H1 (cell line): ENCODE results near the gene GMEB1. TPM values are rescaled to one million over a fixed set of nuclear protein-coding genes. Genes with fewer than 3 reads are reported as not detected.
A peak's percentile ranks its signal among the peaks of the same experiment; 100 is the strongest.

Source experiments
- BACH1 ChIP-seq: IDR thresholded peaks from 2 replicates; pipeline ENCODE4 v1.6.1; 2012; ENCODE audit warnings: low read length, improper control_type of control experiment
- EP300 ChIP-seq, 2 experiments: IDR thresholded peaks; 1 replicate in 1 of 2; 2 replicates in 1 of 2; pipeline ENCODE4 v1.6.1; 2011 to 2012; ENCODE audit warnings: low read depth in 2 of 2, low read length in 2 of 2, mild to moderate bottlenecking in 2 of 2, borderline replicate concordance in 1 of 2, inconsistent platforms in 1 of 2, moderate library complexity in 1 of 2
- GTF2F1 ChIP-seq: IDR thresholded peaks from 2 replicates; pipeline ENCODE4 v1.6.1; 2012; ENCODE audit warnings: low read depth, low read length, improper control_type of control experiment, borderline replicate concordance
- KDM4A ChIP-seq: IDR thresholded peaks from one replicate; pipeline ENCODE4 v1.7.1; 2012; ENCODE audit warnings: low read depth, mild to moderate bottlenecking, moderate library complexity, low read length, inconsistent platforms; ENCODE audit not compliant: severe bottlenecking
- MAFK ChIP-seq: IDR thresholded peaks from 2 replicates; pipeline ENCODE4 v1.6.1; 2012; ENCODE audit warnings: low read depth, mild to moderate bottlenecking, improper control_type of control experiment, low read length
- POLR2A ChIP-seq, 2 experiments: IDR thresholded peaks; 1 replicate in 1 of 2; 2 replicates in 1 of 2; pipeline ENCODE4 v1.6.1; 2011; ENCODE audit warnings: low read depth in 2 of 2, low read length in 2 of 2, mild to moderate bottlenecking in 2 of 2; ENCODE audit errors: control extremely low read depth in 1 of 2
- RBBP5 ChIP-seq: IDR thresholded peaks from 2 replicates; pipeline ENCODE4 v1.7.1; 2012; ENCODE audit warnings: low read depth, mild to moderate bottlenecking, inconsistent platforms, low read length, moderate library complexity, borderline replicate concordance
- SP1 ChIP-seq: IDR thresholded peaks from 2 replicates; pipeline ENCODE4 v1.6.1; 2011; ENCODE audit warnings: low read depth, low read length
- SP4 ChIP-seq: IDR thresholded peaks from 2 replicates; pipeline ENCODE4 v1.6.1; 2012; ENCODE audit warnings: low read length, inconsistent platforms
- SUZ12 ChIP-seq: fragments of 200-600 bp; sonication (generic); IDR thresholded peaks from 2 replicates; pipeline ENCODE4 v1.6.1; 2012; ENCODE audit warnings: mild to moderate bottlenecking, inconsistent platforms, low read length, moderate library complexity, mixed read lengths
- polyA plus RNA-seq, 7 experiments: library from polyadenylated mRNA; depleted of rRNA in 3 of 7; stranded (reverse) in 5 of 7; unstranded in 2 of 7; fragments of >200 nt in 5 of 7; fragments of 200-250 nt in 2 of 7; gene quantifications; 1 replicate in 5 of 7; 2 replicates in 1 of 7; 4 replicates in 1 of 7; pipeline versions ENCODE4 v1.2.1 to v1.2.3, GENCODE V29; 2011 to 2013; ENCODE audit warnings: missing spikeins in 2 of 7, mixed read lengths in 2 of 7
- total RNA-seq: library from RNA; stranded (reverse); fragmentation: NEBNext Ultra II Directional; extraction: Animal tissue kit (Norgen Biotek cat#: 25700); gene quantifications from 2 replicates; pipeline ENCODE4 v1.2.1, GENCODE V29; 2021
- TF ChIP-seq, protein P1 (sequence below): fragments of 300-600 bp; sonication (generic); IDR thresholded peaks from 2 replicates; pipeline ENCODE4 v1.7.1; 2012; ENCODE audit warnings: low read length, moderate library complexity, mild to moderate bottlenecking, inconsistent platforms; ENCODE audit not compliant: insufficient replicate concordance

The GMEB1 gene
- total and polyA plus RNA-seq, 2 of the 8 experiments (the other 6 are each of a cell fraction or from before 2014, with no cell fraction given) = 13.3 to 26.2 TPM

DNA sequence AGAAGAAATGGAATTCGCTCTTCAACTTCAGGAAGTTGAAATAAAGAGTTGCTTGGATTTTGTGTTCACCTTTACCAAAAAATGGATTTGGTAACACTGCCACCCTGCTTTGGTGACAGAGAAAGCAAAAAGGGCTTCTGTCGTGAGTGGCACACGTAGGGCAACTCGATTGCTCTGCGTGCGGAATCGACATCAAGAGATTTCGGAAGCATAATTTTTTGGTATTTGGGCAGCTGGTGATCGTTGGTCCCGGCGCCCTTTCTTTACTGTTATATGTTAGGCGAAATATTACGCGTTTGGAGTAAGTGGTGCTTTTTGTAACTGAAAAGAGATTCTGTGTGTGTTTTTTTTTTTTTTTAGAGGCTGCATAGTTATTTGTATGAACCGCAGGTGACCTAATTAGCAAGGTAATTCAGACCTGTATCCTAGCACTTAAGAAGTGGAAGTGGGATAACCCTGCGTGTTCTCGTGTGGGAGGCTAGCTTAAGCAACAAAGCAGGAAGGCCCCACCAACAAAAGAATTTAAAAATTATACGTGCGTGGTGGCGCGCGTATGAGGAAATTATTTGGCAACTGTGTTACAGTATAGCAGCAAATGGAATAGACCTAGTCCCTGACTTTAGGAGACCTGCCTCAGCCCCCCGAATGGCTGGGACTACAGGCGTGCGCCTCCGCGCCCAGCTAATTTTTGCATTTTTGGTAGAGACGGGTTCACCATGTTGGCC, 19.9 kb upstream of the GMEB1 start, which contains the start of gene RNU11 (continued):
- TF ChIP-seq, protein P1, sequence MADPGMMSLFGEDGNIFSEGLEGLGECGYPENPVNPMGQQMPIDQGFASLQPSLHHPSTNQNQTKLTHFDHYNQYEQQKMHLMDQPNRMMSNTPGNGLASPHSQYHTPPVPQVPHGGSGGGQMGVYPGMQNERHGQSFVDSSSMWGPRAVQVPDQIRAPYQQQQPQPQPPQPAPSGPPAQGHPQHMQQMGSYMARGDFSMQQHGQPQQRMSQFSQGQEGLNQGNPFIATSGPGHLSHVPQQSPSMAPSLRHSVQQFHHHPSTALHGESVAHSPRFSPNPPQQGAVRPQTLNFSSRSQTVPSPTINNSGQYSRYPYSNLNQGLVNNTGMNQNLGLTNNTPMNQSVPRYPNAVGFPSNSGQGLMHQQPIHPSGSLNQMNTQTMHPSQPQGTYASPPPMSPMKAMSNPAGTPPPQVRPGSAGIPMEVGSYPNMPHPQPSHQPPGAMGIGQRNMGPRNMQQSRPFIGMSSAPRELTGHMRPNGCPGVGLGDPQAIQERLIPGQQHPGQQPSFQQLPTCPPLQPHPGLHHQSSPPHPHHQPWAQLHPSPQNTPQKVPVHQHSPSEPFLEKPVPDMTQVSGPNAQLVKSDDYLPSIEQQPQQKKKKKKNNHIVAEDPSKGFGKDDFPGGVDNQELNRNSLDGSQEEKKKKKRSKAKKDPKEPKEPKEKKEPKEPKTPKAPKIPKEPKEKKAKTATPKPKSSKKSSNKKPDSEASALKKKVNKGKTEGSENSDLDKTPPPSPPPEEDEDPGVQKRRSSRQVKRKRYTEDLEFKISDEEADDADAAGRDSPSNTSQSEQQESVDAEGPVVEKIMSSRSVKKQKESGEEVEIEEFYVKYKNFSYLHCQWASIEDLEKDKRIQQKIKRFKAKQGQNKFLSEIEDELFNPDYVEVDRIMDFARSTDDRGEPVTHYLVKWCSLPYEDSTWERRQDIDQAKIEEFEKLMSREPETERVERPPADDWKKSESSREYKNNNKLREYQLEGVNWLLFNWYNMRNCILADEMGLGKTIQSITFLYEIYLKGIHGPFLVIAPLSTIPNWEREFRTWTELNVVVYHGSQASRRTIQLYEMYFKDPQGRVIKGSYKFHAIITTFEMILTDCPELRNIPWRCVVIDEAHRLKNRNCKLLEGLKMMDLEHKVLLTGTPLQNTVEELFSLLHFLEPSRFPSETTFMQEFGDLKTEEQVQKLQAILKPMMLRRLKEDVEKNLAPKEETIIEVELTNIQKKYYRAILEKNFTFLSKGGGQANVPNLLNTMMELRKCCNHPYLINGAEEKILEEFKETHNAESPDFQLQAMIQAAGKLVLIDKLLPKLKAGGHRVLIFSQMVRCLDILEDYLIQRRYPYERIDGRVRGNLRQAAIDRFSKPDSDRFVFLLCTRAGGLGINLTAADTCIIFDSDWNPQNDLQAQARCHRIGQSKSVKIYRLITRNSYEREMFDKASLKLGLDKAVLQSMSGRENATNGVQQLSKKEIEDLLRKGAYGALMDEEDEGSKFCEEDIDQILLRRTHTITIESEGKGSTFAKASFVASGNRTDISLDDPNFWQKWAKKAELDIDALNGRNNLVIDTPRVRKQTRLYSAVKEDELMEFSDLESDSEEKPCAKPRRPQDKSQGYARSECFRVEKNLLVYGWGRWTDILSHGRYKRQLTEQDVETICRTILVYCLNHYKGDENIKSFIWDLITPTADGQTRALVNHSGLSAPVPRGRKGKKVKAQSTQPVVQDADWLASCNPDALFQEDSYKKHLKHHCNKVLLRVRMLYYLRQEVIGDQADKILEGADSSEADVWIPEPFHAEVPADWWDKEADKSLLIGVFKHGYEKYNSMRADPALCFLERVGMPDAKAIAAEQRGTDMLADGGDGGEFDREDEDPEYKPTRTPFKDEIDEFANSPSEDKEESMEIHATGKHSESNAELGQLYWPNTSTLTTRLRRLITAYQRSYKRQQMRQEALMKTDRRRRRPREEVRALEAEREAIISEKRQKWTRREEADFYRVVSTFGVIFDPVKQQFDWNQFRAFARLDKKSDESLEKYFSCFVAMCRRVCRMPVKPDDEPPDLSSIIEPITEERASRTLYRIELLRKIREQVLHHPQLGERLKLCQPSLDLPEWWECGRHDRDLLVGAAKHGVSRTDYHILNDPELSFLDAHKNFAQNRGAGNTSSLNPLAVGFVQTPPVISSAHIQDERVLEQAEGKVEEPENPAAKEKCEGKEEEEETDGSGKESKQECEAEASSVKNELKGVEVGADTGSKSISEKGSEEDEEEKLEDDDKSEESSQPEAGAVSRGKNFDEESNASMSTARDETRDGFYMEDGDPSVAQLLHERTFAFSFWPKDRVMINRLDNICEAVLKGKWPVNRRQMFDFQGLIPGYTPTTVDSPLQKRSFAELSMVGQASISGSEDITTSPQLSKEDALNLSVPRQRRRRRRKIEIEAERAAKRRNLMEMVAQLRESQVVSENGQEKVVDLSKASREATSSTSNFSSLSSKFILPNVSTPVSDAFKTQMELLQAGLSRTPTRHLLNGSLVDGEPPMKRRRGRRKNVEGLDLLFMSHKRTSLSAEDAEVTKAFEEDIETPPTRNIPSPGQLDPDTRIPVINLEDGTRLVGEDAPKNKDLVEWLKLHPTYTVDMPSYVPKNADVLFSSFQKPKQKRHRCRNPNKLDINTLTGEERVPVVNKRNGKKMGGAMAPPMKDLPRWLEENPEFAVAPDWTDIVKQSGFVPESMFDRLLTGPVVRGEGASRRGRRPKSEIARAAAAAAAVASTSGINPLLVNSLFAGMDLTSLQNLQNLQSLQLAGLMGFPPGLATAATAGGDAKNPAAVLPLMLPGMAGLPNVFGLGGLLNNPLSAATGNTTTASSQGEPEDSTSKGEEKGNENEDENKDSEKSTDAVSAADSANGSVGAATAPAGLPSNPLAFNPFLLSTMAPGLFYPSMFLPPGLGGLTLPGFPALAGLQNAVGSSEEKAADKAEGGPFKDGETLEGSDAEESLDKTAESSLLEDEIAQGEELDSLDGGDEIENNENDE = peak; percentile 45
- peak; percentile 100 for TF ChIP-seq GTF2F1
- TF ChIP-seq POLR2A (IDR thresholded peaks at IDR 0.05; ENCODE audit: control extremely low read depth in 1 of 2, low read depth in 2 of 2, low read length in 2 of 2) = peak; percentile 100
- no peak for TF ChIP-seq MAFK
- TF ChIP-seq RBBP5 = no peak
- TF ChIP-seq SUZ12 = peak; percentile 42; the same call in 1 of the 2 replicates
- TF ChIP-seq SP4 = peak; percentile 98
- TF ChIP-seq EP300 (IDR thresholded peaks at IDR 0.05; ENCODE audit: borderline replicate concordance in 1 of 2, low read depth in 2 of 2, low read length in 2 of 2) = peak in 1 of 2 experiments; percentile 73; a peak in 2 of 3 replicates
- peak; percentile 96 for TF ChIP-seq SP1
- TF ChIP-seq KDM4A = no peak
- TF ChIP-seq BACH1 = peak; percentile 82
